OCI-LY1 (cell line): ENCODE data around the gene P2RY14.

Source experiments
- CTCF ChIP-seq: fragments of 200-600 bp; sonication (generic), shearing (Covaris generic); IDR thresholded peaks from 2 replicates; pipeline ENCODE4 v1.5.1; 2017; ENCODE audit warnings: mild to moderate bottlenecking, antibody characterized with exemption, low read length, moderate library complexity, mixed read lengths
- EZH2 ChIP-seq: fragments of 200-600 bp; sonication (generic), shearing (Covaris generic); IDR thresholded peaks from 2 replicates; pipeline ENCODE4 v1.8.0; 2017; ENCODE audit warnings: borderline replicate concordance, mixed run types, mild to moderate bottlenecking, antibody characterized with exemption, low read length, moderate library complexity, mixed read lengths

GRCh38 chr3:151314593-151314992, 36.3 kb upstream of the P2RY14 start:
- TF ChIP-seq CTCF = no peak
- TF ChIP-seq EZH2 = no peak
